Stimulated activated CD8-positive, alpha-beta memory T cell treated with anti-CD3 and anti-CD28 coated beads, Interleukin-4, amount 100 ng/mL, for 4 hours (primary cell): ENCODE results near the gene FIGNL1.
"Not testable (repeated sequence)": the region's sequence is repeated elsewhere in the genome, so short reads cannot be mapped to it uniquely, and the experiment has no call there.

ENCODE experiments used
- DNase-seq, 2 donors: peaks; one replicate each; pipeline ENCODE4 v3.0.0-alpha.2; 2020; ENCODE audit warnings: low read depth in 2 of 2, low spot score in 1 of 2

FIGNL1 gene

GRCh38 chr7:50471970-50472369, 21.8 kb upstream of the FIGNL1 start:
- no peak for DNase-seq

- DNase-seq, result no peak
Observed at GRCh38 chr7:50470250-50471163, 20.4 kb upstream of the FIGNL1 start.

DNA sequence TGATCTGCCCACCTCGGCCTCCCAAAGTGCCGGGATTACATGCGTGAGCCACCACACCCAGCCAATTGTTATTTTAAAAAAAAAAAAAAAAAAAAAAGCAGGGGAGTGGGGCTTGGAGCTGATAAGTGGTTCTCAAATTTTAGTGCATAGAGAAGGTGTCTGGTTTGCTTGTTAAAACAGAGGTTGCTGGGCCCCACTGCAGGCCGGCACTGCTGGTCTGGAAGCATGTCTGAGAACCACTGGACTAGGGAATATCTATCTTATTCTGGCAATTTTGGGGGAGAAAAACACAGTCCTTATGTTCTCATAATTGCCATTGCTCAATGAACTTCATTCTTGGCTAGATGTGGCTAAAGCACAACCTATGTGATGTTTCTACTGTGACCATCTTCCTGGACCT, 19.0 kb upstream of the FIGNL1 start:
- DNase-seq, result no peak

DNA sequence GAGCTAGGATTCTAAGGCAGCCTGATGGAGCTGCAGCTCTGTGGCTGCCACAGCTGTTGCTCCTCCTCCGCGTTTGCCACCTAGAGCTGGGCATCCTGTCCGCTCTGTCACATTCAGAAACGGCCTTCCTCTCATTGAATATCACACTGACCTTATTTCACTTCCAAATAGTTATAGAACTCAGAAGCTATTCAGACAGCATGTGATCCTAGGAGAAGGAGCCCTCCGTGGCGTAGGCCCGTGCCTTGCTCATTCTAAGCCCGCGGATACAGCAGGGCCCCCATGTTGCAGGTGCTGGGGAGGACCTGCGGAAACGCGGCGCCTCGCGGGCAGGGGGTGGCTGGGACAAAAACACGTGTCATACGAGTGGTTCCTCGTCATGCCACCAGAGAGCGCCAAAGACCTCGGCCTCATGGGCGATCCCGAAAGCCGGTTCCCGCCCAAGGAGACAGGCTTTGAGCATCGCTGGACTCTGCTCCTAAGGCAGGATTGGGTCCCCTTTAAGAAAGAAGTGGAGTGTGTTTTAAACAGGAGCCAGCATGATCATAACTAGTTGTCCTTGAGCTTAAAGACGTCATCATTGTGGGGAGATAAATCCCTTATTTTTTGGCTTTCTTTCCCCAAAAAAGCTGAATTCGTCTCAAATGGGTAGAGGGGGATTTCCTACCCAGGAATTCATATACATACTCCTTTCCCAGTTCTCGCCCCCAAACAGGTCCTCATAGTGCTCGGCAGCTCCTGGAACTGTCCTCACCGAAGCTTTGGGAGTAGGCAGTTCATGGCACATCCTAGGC, 17.9 kb upstream of the FIGNL1 start:
- DNase-seq, result peak; percentile 51 to 62

GRCh38 chr7:50466815-50467585, 16.9 kb upstream of the FIGNL1 start:
- no peak for DNase-seq

DNA sequence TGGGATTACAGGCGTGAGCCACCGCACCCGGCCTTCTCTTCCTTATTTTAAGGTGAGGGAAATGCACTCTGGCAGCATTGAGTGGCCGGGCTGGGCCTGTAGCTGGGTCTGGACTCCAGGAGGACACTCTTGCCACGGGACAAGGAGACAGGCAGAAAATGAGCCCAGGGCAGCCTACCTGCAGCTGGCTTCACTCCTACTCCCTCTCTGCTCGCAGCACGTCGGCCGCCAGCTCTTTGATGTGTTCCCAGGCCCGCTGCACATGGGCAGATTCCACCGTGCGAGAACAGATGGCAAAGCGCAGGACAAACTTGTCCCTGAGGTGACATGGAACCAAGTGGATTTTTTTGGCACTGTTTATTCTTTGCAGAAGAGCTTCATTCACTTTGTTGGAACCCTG, 12.9 kb upstream of the FIGNL1 start:
- DNase-seq, result no peak

GRCh38 chr7:50462361-50462760, 12.2 kb upstream of the FIGNL1 start:
- DNase-seq, result no peak

GRCh38 chr7:50461695-50462094, 11.5 kb upstream of the FIGNL1 start:
- no peak for DNase-seq

GRCh38 chr7:50459183-50459582, 9.0 kb upstream of the FIGNL1 start:
- DNase-seq, result not testable (repeated sequence)

DNA sequence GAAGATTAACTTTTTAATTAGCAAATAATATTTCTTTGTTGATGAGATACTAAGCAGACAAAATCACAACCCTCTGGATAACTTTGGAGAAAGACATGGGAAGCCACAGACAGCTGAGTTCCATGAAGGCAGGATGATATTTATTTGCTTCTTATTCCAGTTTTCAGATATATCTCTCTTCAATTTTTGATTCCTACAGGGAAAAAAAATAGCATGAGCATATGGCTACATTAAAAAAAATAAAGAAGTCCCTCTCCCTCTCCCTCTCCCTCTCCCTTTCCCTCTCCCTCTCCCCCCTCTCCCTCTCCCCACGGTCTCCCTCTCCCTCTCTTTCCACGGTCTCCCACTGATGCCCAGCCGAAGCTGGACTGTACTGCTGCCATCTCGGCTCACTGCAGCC, 8.5 kb upstream of the FIGNL1 start:
- not testable (repeated sequence) for DNase-seq

- no peak for DNase-seq
Observed at GRCh38 chr7:50456371-50457123, 6.4 kb upstream of the FIGNL1 start.

DNA sequence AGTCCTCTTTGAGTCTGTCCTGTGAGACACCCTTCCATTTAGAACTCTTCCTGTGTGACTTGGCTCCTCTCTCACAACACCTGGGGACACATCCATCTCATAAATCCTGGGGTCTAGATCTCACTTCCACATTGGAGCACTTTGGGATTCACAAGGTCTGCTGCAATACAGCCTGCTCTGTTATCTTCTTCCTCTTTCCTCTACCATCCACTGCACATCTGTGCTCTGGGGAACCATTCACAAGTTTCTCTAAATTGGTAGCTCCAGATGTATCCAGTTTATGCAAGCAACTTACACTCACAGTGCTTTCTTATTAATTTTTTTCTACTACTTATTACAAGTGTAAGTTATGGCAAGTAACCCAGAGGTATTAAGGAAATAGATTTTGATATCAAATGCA, 5.5 kb upstream of the FIGNL1 start:
- DNase-seq, result no peak

DNA sequence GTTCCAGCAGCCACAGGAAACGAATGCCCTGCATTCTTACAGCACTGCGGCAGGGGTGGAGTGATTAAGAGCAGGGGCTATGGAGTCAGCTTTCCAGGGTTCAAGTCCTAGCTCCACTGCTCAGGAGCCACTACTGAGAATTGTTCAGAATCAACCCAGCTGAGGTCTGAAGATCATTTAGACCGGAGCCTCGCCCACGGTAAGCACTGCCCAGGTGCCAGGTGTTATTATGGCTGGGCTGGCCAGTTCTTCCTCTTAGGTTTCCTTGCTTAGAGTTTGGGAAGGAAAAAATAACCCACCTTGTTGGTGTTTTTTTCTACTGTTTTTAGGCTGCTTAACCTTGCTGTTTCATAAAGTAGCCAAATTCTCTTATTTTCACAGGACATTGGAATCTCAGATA, 4.8 kb upstream of the FIGNL1 start:
- no peak for DNase-seq

DNA sequence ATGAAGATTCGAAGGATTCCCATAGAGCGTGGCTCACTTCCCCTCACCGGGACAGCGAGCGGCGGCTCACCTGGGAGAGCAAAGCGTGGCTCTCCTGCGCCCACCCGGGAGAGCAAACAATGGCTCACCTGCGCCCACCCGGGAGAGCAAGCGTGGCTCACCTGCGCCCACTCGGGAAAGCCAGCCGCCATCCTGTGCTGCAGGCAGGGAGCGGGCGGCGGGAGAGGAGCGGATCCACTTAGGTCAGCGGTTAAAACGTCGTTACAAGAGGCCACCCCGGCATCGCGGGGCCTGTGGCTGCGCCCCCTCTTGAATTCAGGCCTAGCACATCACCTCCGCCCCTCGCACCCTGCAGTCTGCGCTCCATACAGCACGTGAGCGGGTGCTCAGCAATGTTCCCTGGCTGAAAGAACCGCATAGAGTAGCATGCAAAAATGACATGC, 461 bp upstream of the FIGNL1 start:
- DNase-seq, result peak in 1 of 2 donors; percentile 2

GRCh38 chr7:50449501-50449880, 659 bp downstream of the FIGNL1 start:
- no peak for DNase-seq

GRCh38 chr7:50448823-50449222, 1.3 kb downstream of the FIGNL1 start:
- no peak for DNase-seq

- DNase-seq, result no peak
Observed at GRCh38 chr7:50446542-50446960, 3.6 kb downstream of the FIGNL1 start.

DNA sequence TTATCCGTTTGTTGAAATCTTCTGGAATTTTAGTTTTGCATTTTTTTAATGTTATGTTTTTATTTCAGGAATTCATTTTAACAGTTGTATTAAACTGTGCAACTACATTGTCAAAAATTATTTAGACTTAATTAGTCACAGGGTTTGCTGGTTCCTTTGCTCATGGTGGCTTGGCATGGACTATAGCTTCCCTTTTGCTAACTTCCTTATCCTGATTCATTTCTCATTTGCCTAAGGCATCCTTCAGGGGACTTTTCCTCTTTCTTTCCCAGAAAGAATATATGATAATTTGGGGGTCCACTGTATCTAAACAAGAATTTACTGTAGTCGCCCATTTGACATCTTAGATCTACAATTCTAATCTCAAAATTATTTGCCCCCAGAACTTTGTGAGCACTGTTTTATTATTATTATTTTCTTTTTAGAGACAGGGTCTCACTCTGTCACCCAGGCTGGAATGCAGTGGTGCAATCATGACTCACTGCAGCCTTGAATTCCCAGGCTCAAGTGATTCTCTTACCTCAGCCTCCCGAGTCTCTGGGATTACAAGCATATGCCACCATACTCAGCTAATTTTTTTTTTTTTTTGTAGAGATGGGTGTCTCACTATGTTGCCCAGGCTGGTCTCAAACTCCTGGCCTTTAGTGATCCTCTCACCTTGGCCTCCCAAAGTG, 13.9 kb downstream of the FIGNL1 start:
- DNase-seq, result no peak

- no peak for DNase-seq
Observed at GRCh38 chr7:50431722-50432305, 18.3 kb downstream of the FIGNL1 start.

DNA sequence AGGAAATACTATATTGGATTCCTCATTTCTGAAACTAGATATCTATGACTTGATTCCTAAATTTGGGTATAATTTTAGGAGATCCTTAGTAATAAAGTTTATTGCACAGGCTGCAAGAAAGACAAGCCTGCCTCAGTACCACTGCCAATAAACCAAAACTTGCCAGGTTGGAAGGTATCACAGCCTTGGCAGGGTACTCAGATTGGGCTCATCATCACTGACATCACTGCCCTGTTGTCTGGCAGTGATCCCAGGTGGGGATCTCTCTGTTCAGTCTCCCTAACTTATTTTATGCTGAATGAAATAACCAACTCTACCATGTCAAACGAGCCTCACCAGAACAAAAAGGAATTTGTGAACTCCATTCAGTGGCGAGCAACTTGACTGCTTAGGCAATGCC, 18.8 kb downstream of the FIGNL1 start:
- no peak for DNase-seq
